Esophagus muscularis mucosa (tissue), 4 donors: ENCODE measurements around the gene ART5.

Experiments
- CTCF ChIP-seq, 3 experiments: fragments of 200-600 bp in 2 of 3; fragments of 450-650 bp in 1 of 3; sonication (generic) in 2 of 3; IDR thresholded peaks; one replicate each; pipeline ENCODE4 v1.5.1; 2017 to 2019; ENCODE audit warnings: antibody characterized with exemption in 3 of 3, mild to moderate bottlenecking in 2 of 3, moderate library complexity in 1 of 3
- EP300 ChIP-seq: sonication (generic); formaldehyde crosslinking; IDR thresholded peaks from one replicate; pipeline ENCODE4 v1.6.1; 2017; ENCODE audit warnings: antibody characterized with exemption
- POLR2AphosphoS5 ChIP-seq, 2 donors: sonication (generic); formaldehyde crosslinking; IDR thresholded peaks; one replicate each; pipeline ENCODE4 v1.6.1; 2017; ENCODE audit warnings: antibody characterized with exemption in 2 of 2

DNA sequence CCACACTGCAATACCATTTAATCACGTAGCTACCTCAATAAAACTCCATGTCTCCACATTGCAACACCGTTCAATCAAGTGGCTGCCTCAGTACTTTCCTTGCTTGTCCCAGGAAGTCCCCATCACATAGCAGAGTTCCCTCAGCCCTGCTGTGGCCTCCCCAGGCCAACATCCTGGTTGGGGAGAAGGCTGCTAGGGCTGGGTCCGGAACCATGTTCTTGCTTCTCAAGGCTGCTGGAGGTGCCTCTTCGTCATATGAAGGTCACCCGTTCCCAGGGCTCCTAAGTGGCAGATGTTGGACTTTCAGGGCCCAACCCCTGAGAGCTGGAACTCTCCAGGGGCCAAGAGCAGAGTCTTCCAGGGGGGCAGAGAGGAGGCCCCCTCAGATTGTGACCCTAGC lies 3.3 kb downstream of the ART5 start:
- TF ChIP-seq POLR2AphosphoS5 (IDR thresholded peaks at IDR 0.05) (no peak), CTCF (IDR thresholded peaks at IDR 0.05) (no peak), EP300 (no peak)
